HepG2 (cell line): Measurements from ENCODE around the gene TMEM221. TPM values are rescaled to one million over a fixed set of nuclear protein-coding genes. Genes with fewer than 3 reads are reported as not detected.

ENCODE experiments used
- ATAC-seq: fragments of 200-7000 bp; cut with Tn5 transposase; 3 replicates; pipeline ENCODE4 v1.9.1; 2020; ENCODE audit warnings: mild to moderate bottlenecking, moderate library complexity
- BruUV-seq: library from RNA; stranded (reverse); fragments of 400-500 nt; replicated peaks from 2 replicates; lab custom pipeline; 2021; lab: Mats Ljungman, UMichigan
- CTCF ChIA-PET: fragments of 300-600 bp; formaldehyde crosslinking; extraction: SDS; loops from one replicate; lab custom pipeline; 2021; ENCODE audit warnings: low total read pairs, inconsistent platforms, low intra/inter-chr PET ratio; lab: Yijun Ruan, JAX
- POLR2A ChIA-PET: fragments of 350-600 bp; sonication (Branson Sonifier 250); formaldehyde crosslinking; loops from one replicate; lab custom pipeline; 2020; ENCODE audit warnings: antibody characterized with exemption, inconsistent platforms; lab: Yijun Ruan, JAX
- DNase-seq: peaks from one replicate; pipeline ENCODE4 v3.0.0-alpha.2; 2015; ENCODE audit warnings: low spot score
- FAIRE-seq: peaks from 3 replicates; lab custom pipeline; 2011; peaks lifted over from hg19 to GRCh38; lab: Jason Lieb, UNC
- H2AFZ ChIP-seq: one replicate; pipeline ENCODE4 v1.6.1; 2011; ENCODE audit warnings: low read length, inconsistent platforms
- H3K27ac ChIP-seq: fragments of 300-600 bp; 3 replicates; pipeline ENCODE4 v1.8.0; 2011; ENCODE audit warnings: mixed run types, mild to moderate bottlenecking, mixed read lengths, low read length, inconsistent platforms; ENCODE audit not compliant: insufficient read depth; ENCODE audit errors: extremely low read length
- H3K27me3 ChIP-seq, 2 experiments: fragments of 200-600 bp in 1 of 2; 2 replicates in 1 of 2; 3 replicates in 1 of 2; pipeline versions ENCODE4 v1.6.0 to v1.8.0; 2011; ENCODE audit warnings: low read length in 2 of 2, mild to moderate bottlenecking in 2 of 2, moderate library complexity in 2 of 2, inconsistent platforms in 1 of 2; ENCODE audit not compliant: insufficient read depth in 2 of 2, control insufficient read depth in 1 of 2
- H3K36me3 ChIP-seq, 2 experiments: fragments of 200-600 bp in 1 of 2; replicated peaks in 1 of 2; 2 replicates in 1 of 2; 3 replicates in 1 of 2; pipeline versions ENCODE4 v1.5.1 to v1.8.0; 2011; ENCODE audit warnings: low read length in 2 of 2, inconsistent platforms in 1 of 2; ENCODE audit not compliant: insufficient read depth in 2 of 2, control insufficient read depth in 1 of 2
- H3K4me1 ChIP-seq: 2 replicates; pipeline ENCODE4 v1.5.1; 2012; ENCODE audit warnings: low read length, inconsistent platforms; ENCODE audit not compliant: insufficient read depth
- H3K4me2 ChIP-seq: 2 replicates; pipeline ENCODE4 v1.6.0; 2011; ENCODE audit warnings: low read depth, low read length, inconsistent platforms
- H3K4me3 ChIP-seq, 3 experiments: fragments of 200-600 bp in 1 of 3; sonication (generic), shearing (Covaris generic) in 1 of 3; replicated peaks in 1 of 3; 2 replicates each; pipeline ENCODE4 v1.5.1; 2011 to 2016; ENCODE audit warnings: low read length in 3 of 3, inconsistent platforms in 2 of 3, low read depth in 2 of 3, mild to moderate bottlenecking in 2 of 3, control low read depth in 1 of 3, mixed read lengths in 1 of 3; ENCODE audit not compliant: insufficient read depth in 1 of 3
- H3K79me2 ChIP-seq: one replicate; pipeline ENCODE4 v1.6.1; 2011; ENCODE audit warnings: low read length, inconsistent platforms; ENCODE audit not compliant: insufficient read depth
- H3K9ac ChIP-seq: 2 replicates; pipeline ENCODE4 v1.6.0; 2011; ENCODE audit warnings: mild to moderate bottlenecking, low read depth, low read length, inconsistent platforms; ENCODE audit not compliant: insufficient read depth
- H3K9me3 ChIP-seq: 2 replicates; pipeline ENCODE4 v1.5.1; 2012; ENCODE audit warnings: mild to moderate bottlenecking, low read length
- H4K20me1 ChIP-seq: 2 replicates; pipeline ENCODE4 v1.6.0; 2011; ENCODE audit warnings: inconsistent platforms, mild to moderate bottlenecking, low read length, moderate library complexity; ENCODE audit not compliant: insufficient read depth
- ADNP ChIP-seq: sonication (generic); formaldehyde crosslinking; IDR thresholded peaks from 2 replicates; pipeline ENCODE4 v1.4.0; 2020; ENCODE audit warnings: missing genetic modification reagents
- CTCF ChIP-seq: sonication (generic); formaldehyde crosslinking; IDR thresholded peaks from 2 replicates; pipeline ENCODE4 v1.5.0; 2020; ENCODE audit warnings: mild to moderate bottlenecking, missing genetic modification reagents, moderate library complexity
- ELF1 ChIP-seq: sonication (generic); formaldehyde crosslinking; IDR thresholded peaks from 2 replicates; pipeline ENCODE4 v1.4.0; 2020; ENCODE audit warnings: missing genetic modification reagents
- HMGXB4 ChIP-seq, 2 experiments: sonication (generic) in 1 of 2; formaldehyde crosslinking in 1 of 2; IDR thresholded peaks; 2 replicates each; pipeline versions ENCODE4 v1.4.0 to v1.6.1; 2018 to 2020; ENCODE audit warnings: missing genetic modification reagents in 2 of 2, borderline replicate concordance in 1 of 2, low read depth in 1 of 2, mild to moderate bottlenecking in 1 of 2, missing biosample characterization in 1 of 2
- HOXA5 ChIP-seq: sonication (generic); formaldehyde crosslinking; IDR thresholded peaks from 2 replicates; pipeline ENCODE4 v1.4.0; 2020; ENCODE audit warnings: missing genetic modification reagents
- KLF15 ChIP-seq: sonication (generic); formaldehyde crosslinking; IDR thresholded peaks from 2 replicates; pipeline ENCODE4 v1.8.1; 2023; ENCODE audit warnings: borderline replicate concordance, mild to moderate bottlenecking, inconsistent platforms, missing genetic modification reagents, mixed read lengths
- MBNL3 ChIP-seq: fragments of 250-450 bp; sonication (Bioruptor Pico); conservative IDR thresholded peaks from 2 replicates; pipeline ENCODE4 v1.8.0; 2022; ENCODE audit warnings: mild to moderate bottlenecking, inconsistent platforms
- PAX8 ChIP-seq: sonication (generic); formaldehyde crosslinking; IDR thresholded peaks from 2 replicates; pipeline ENCODE4 v1.8.0; 2022; ENCODE audit warnings: mild to moderate bottlenecking, missing genetic modification reagents, borderline replicate concordance
- RAD21 ChIP-seq: fragments of 450-650 bp; formaldehyde crosslinking; IDR thresholded peaks from 2 replicates; pipeline ENCODE4 v1.5.0; 2020; ENCODE audit warnings: mild to moderate bottlenecking
- SMC3 ChIP-seq: IDR thresholded peaks from 2 replicates; pipeline ENCODE4 v1.6.1; 2011; ENCODE audit warnings: low read length, improper control_type of control experiment
- SP1 ChIP-seq, 2 experiments: fragments of 450-650 bp in 1 of 2; sonication (generic) in 1 of 2; formaldehyde crosslinking in 1 of 2; IDR thresholded peaks; 2 replicates each; pipeline versions ENCODE4 v1.4.0 to v1.6.1; 2016 to 2020; ENCODE audit warnings: missing genetic modification reagents in 1 of 2
- XRCC5 ChIP-seq: fragments of 200-400 bp; formaldehyde crosslinking; optimal IDR thresholded peaks from 2 replicates; pipeline ENCODE3; 2017; ENCODE audit warnings: mild to moderate bottlenecking, low read length
- ZNF687 ChIP-seq: sonication (generic); formaldehyde crosslinking; IDR thresholded peaks from 2 replicates; pipeline ENCODE4 v1.5.1; 2020; ENCODE audit warnings: mild to moderate bottlenecking, missing genetic modification reagents, moderate library complexity
- ZNF768 ChIP-seq: sonication (generic); formaldehyde crosslinking; IDR thresholded peaks from 2 replicates; pipeline ENCODE4 v1.4.0; 2020; ENCODE audit warnings: missing genetic modification reagents
- ZSCAN21 ChIP-seq: sonication (generic); formaldehyde crosslinking; IDR thresholded peaks from 2 replicates; pipeline ENCODE4 v1.8.0; 2022; ENCODE audit warnings: mild to moderate bottlenecking, missing genetic modification reagents, moderate library complexity, borderline replicate concordance
- WGBS: methylation state at CpG from one replicate; pipeline ENCODE4 v1.1.6; 2017; ENCODE audit warnings: low lambda C conversion rate; 5-methylcytosine and 5-hydroxymethylcytosine counted together
- in situ Hi-C: cut with HindIII; loops from 2 replicates; pipeline ENCODE4 v1.10.0; 2017; ENCODE audit warnings: low pct_unique_long_range_greater_than_20kb; ENCODE audit not compliant: extremely low pct_ligation_motif_present
- intact Hi-C: fragments of 100-400 bp; cut with micrococcal nuclease; formaldehyde crosslinking; loops from one replicate; pipeline ENCODE4 v1.10.0; 2022; ENCODE audit not compliant: unreplicated experiment
- polyA plus RNA-seq, 8 experiments: library from polyadenylated mRNA; depleted of rRNA in 3 of 8; stranded (reverse) in 7 of 8; unstranded in 1 of 8; fragments of >200 nt; fragmentation: Illumina TruSeq in 4 of 8; extraction: Trizol in 4 of 8; gene quantifications; 2 replicates each; pipeline versions ENCODE4 v1.2.1 to v1.2.3, GENCODE V29; 2011 to 2016; ENCODE audit warnings: low read depth in 4 of 8, missing spikeins in 1 of 8, mixed read lengths in 1 of 8; ENCODE audit not compliant: insufficient read depth in 1 of 8
- total RNA-seq, 5 experiments: library from RNA; depleted of rRNA; stranded (reverse); fragments of >200 nt; fragmentation: Illumina TruSeq; extraction: Trizol; gene quantifications; 2 replicates each; pipeline ENCODE4 v1.2.3, GENCODE V29; 2016; ENCODE audit warnings: low read depth in 1 of 5

The TMEM221 gene
- total and polyA plus RNA-seq, 2 of the 13 experiments (the other 11 are each of a cell fraction or from before 2014, with no cell fraction given), result 0.33 to 0.77 TPM

- Histone ChIP-seq H3K79me2 (no peaks in the 10 kb centered on the region), H3K4me2 (no peak overlapping the region), H3K9ac (no peak overlapping the region), H3K4me3 (no peak overlapping the region), H3K27me3 (peaks cover 0 to 1% of the 10 kb centered on the region in 2 experiments; a peak in 1 of 5 replicates), H4K20me1 (no peaks in the 10 kb centered on the region), H3K4me1 (peaks cover 13% of the 10 kb centered on the region), H2AFZ (no peak overlapping the region), H3K9me3 (peaks cover 10% of the 10 kb centered on the region), H3K27ac (no peak overlapping the region), H3K36me3 (no peaks in the 10 kb centered on the region)
- CTCF ChIA-PET, result interaction anchor here (5.5 kb wide), 1 partner anchor 39 kb away, joined by 49 read pairs; no protein-coding TSS in a partner anchor
- peak; percentile 68 for ATAC-seq
- DNase-seq, result peak; percentile 41
- 48% methylated on average over 7 of the region's 20 CpGs for WGBS
- POLR2A ChIA-PET, result interaction anchor here (1.0 kb wide), 1 partner anchor 20 kb away, joined by 6 read pairs; the partner anchor contains the start of gene BST2
- no TSS peak for BruUV-seq
- intact Hi-C loops, result loop anchor here (1.0 to 5.0 kb wide), 2 partner anchors 40 to 319 kb away; no protein-coding TSS in a partner anchor
- in situ Hi-C loops, result loop anchor here (5.0 kb wide), 1 partner anchor 39 kb away; no protein-coding TSS in a partner anchor
- no peak for FAIRE-seq
- TF ChIP-seq HMGXB4 (CRISPR knock-in tag; IDR thresholded peaks at IDR 0.05; ENCODE audit: borderline replicate concordance in 1 of 2, low read depth in 1 of 2), result 0 out of 4 replicates have a peak, but pooled peaks of 1 of the 2 experiments have one; percentile 19
- no peak for TF ChIP-seq SP1 (IDR thresholded peaks at IDR 0.05)
- no peak for TF ChIP-seq SP1 (CRISPR knock-in tag; IDR thresholded peaks at IDR 0.05)
- peak; percentile 46 for TF ChIP-seq XRCC5
- TF ChIP-seq KLF15 (CRISPR knock-in tag), result no peak
- TF ChIP-seq CTCF, result peak; percentile 90
- peak; percentile 39; the same call in 1 of the 2 replicates for TF ChIP-seq ZNF768 (CRISPR knock-in tag)
- TF ChIP-seq ZNF687 (CRISPR knock-in tag), result peak; percentile 31; the same call in 1 of the 2 replicates
- no peak for TF ChIP-seq PAX8 (CRISPR knock-in tag)
- TF ChIP-seq ZSCAN21, result 0 out of 2 replicates have a peak, but pooled peaks have one; percentile 22
- TF ChIP-seq ELF1, result no peak
- peak; percentile 46; the same call in 1 of the 2 replicates for TF ChIP-seq SMC3
- TF ChIP-seq ADNP (CRISPR knock-in tag), result no peak
- TF ChIP-seq MBNL3 (CRISPR knock-in tag), result no peak
- no peak for TF ChIP-seq HOXA5 (CRISPR knock-in tag)
- peak; percentile 69 for TF ChIP-seq RAD21
Measured at GRCh38 chr19:17385878-17386611, 62.4 kb downstream of the TMEM221 start.
